ENCODE measurements around the gene SEZ6L2. TPM values are rescaled to one million over a fixed set of nuclear protein-coding genes. Genes with fewer than 3 reads are reported as not detected.
A peak's percentile ranks its signal among the peaks of the same experiment; 100 is the strongest.

Gene SEZ6L2
- total and polyA plus RNA-seq, 7 experiments from 2014 or later: 0.19 TPM; not detected in 6

DNA sequence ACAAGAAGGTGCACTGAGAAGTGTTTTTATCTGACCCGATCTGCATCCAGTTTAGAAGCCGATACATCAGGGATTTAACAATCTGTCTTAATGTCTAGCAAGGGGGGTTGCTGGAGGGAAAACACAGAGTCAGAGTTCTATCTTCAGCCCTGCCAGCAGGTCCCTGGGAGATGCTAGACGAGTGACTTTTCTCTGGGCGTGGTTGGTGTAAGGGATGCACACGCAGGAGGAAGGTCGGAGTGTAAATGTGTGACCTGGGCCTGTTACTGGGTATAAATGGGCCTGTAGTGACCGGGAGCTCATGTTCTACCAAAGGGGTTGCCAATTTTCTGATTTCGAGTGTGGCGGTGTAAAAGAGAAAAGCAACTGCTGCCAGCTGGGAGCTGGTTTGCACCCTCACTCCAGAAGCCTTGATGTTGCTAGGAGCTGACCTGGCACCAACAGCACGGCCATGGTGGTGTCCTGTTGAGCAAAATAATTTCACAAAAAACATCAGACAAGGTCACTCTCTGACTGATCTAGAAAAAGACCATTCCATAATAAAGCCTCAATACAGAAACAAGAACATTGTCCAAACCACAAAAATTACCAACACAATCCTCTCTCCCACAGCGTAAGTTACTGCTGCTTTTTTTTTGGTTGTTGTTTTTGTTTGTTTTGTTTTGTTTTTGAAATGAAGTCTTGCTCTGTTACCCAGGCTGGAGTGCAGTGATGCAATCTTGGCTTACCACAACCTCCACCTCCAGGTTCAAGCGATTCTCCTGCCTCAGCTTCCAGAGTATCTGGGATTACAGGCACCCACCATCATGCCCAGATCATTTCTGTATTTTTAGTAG lies 27.9 kb upstream of the SEZ6L2 start:
- H3K27me3 Mint-ChIP-seq: peaks cover 0 to 7% (median 0%) of the 10 kb centered on the region in 5 donors
- ChIA-PET POLR2A (interaction anchor here (0.5 to 3.2 kb wide), 12 partner anchors 23 to 1190 kb away, joined by 3 to 28 read pairs (median 4); partner anchors contain the start of genes ALDOA, HIRIP3, INO80E and KAT8), CTCF (interaction anchor here (1.5 to 1.9 kb wide), 4 partner anchors 32 to 79 kb away, joined by 4 to 5 read pairs (median 4); partner anchors contain the start of genes TAOK2 and TMEM219)
- Histone ChIP-seq H3K4me3 (ENCODE audit: low read length) (no peak overlapping the region), H3K27ac (ENCODE audit: low read depth, low read length) (no peak overlapping the region), H3K9me3 (ENCODE audit: control insufficient read depth in 2 of 3, low read length in 3 of 3) (no peaks in the 10 kb centered on the region), H3K4me1 (ENCODE audit: control insufficient read depth in 2 of 2, insufficient read depth in 2 of 2, low read length in 2 of 2) (peaks cover 7 to 18% of the 10 kb centered on the region in 2 donors), H3K36me3 (ENCODE audit: control insufficient read depth in 2 of 3, insufficient read depth in 3 of 3, low read length in 3 of 3) (peaks cover 0 to 15% (median 0%) of the 10 kb centered on the region in 3 experiments), H3K27me3 (ENCODE audit: control insufficient read depth in 2 of 2, insufficient read depth in 2 of 2, low read length in 2 of 2) (no peaks in the 10 kb centered on the region)
- no peaks in the 10 kb centered on the region for H3K9me3 Mint-ChIP-seq
- ATAC-seq (no peak), DNase-seq (no peak)
- peak overlapping the region; percentile 55 to 98 (median 97) for H3K27ac Mint-ChIP-seq
- peaks cover 30 to 47% (median 37%) of the 10 kb centered on the region in 7 donors for H3K4me1 Mint-ChIP-seq
- H3K36me3 Mint-ChIP-seq: peaks cover 0 to 13% (median 5%) of the 10 kb centered on the region in 5 donors
- H3K4me3 Mint-ChIP-seq: peak overlapping the region; percentile 89 to 95 (median 93)
- intact Hi-C loops (cut with micrococcal nuclease): loop anchor here (2.0 to 10.0 kb wide), 4 partner anchors 78 to 225 kb away; partner anchors contain the start of genes MVP (in 1 of the 2) and TLCD3B (in 1 of the 2)

DNA sequence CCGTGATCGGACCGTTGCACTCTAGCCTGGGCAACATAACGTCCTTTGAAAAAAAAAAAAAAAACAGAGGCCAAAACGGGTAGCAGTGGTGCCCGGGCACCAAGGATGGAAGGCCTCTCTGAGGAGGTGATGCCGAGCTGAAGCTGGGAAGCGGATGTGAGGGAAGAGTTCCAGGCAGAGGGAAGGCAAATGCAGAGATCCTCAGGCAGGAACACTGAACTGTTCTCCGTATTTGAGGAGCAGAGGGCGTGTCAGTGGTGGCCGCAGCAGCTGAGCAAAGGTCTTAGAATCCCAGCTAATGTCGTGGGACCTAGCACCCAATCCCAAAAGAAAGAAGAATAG lies 27.3 kb upstream of the SEZ6L2 start:
- peak overlapping the region; percentile 91 to 98 (median 97) for H3K27ac Mint-ChIP-seq
- no peaks in the 10 kb centered on the region for H3K9me3 Mint-ChIP-seq
- no peak for DNase-seq
- H3K4me3 Mint-ChIP-seq: peak overlapping the region; percentile 89 to 95 (median 93)
- ChIA-PET POLR2A (interaction anchor here (0.5 to 3.2 kb wide), 18 partner anchors 10 to 1191 kb away, joined by 3 to 28 read pairs (median 4); partner anchors contain the start of genes ALDOA, HIRIP3, INO80E and KAT8), CTCF (interaction anchor here (0.6 to 1.9 kb wide), 6 partner anchors 33 to 82 kb away, joined by 3 to 5 read pairs (median 4); partner anchors contain the start of genes TAOK2 and TMEM219)
- peaks cover 7 to 18% of the 10 kb centered on the region in 2 donors for H3K4me1 ChIP-seq (ENCODE audit: control insufficient read depth in 2 of 2, insufficient read depth in 2 of 2, low read length in 2 of 2)
- H3K36me3 ChIP-seq (ENCODE audit: control insufficient read depth in 2 of 3, insufficient read depth in 3 of 3, low read length in 3 of 3): peaks cover 0 to 18% (median 0%) of the 10 kb centered on the region in 3 experiments
- no peak for ATAC-seq
- H3K4me3 ChIP-seq (ENCODE audit: low read length): peak overlapping the region; percentile 88
- no peaks in the 10 kb centered on the region for H3K9me3 ChIP-seq (ENCODE audit: control insufficient read depth in 2 of 3, low read length in 3 of 3)
- peaks cover 30 to 47% (median 38%) of the 10 kb centered on the region in 7 donors for H3K4me1 Mint-ChIP-seq
- H3K27me3 Mint-ChIP-seq: peaks cover 0 to 2% (median 0%) of the 10 kb centered on the region in 5 donors
- intact Hi-C loops (cut with micrococcal nuclease): loop anchor here (1.0 to 10.0 kb wide), 9 partner anchors 26 to 224 kb away; partner anchors contain the start of genes CDIPT (in 2 of the 2), INO80E (in 2 of the 2), TAOK2 (in 2 of the 2) and ASPHD1 (in 1 of the 2)
- H3K36me3 Mint-ChIP-seq: peaks cover 0 to 13% (median 5%) of the 10 kb centered on the region in 5 donors
- peak overlapping the region; percentile 94 for H3K27ac ChIP-seq (ENCODE audit: low read depth, low read length)
- H3K27me3 ChIP-seq (ENCODE audit: control insufficient read depth in 2 of 2, insufficient read depth in 2 of 2, low read length in 2 of 2): no peaks in the 10 kb centered on the region

DNA sequence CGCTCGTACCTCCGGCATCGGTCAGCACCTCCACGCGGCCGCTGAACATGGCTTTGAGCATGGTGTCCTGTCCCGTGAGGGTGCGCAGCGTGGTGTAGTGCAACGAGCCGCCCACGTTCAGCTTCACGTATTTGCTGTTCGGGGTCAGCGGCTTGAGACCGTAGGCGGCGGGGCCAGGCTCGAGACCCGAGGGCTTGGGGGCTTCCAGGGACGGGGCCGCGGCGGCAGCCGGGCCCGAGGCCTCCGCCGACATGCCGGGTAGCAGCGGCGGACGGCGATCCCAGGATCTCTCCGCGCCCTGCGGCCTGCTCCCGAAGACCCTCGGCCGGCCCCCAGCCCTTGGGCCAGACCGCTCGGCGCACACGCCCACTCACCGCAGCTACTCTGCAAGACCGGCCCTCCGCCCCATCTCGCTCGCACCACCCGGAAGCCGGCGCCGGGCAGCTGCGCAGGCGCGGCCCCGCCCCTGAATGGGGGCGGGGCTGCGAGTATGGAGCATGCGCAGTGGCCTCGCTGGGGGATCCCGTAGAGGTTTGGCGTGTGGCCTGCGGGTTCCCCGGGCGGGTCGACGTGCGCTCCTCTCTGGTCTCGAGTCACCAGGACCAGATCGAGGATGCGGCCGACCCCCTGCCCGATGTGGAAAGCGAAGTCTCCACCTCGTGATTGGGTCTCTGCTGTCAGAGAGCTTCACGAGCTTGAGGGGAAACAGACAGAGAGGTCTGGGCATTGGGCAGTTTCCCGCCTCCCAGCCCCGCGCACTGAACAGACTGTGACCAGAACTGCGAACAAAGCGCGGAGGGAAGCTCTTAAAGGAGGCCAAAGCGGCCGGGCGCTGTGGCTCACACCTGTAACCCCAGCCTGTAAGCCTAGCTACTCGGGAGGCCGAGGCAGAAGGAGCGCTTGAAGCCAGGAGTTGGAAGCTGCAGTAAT lies 26.7 kb upstream of the SEZ6L2 start, which contains the start of gene KCTD13:
TSS of gene KCTD13 (minus strand) at position 446 of the 930 bp plus-strand sequence. CDS start at position 253, 193 bp downstream.
- Mint-ChIP-seq H3K9me3 (no peaks in the 10 kb centered on the region), H3K27ac (peak within 1 kb of the TSS; percentile 91 to 98 (median 97)), H3K27me3 (peaks cover 0 to 2% (median 0%) of the 10 kb centered on the region in 5 donors), H3K4me3 (peak within 1 kb of the TSS; percentile 89 to 95 (median 93)), H3K4me1 (peaks cover 30 to 51% (median 41%) of the 10 kb centered on the region in 7 donors), H3K36me3 (peaks cover under 1 to 16% (median 5%) of the 10 kb centered on the region in 5 donors)
- ChIA-PET CTCF (interaction anchor here (0.5 to 1.9 kb wide), 7 partner anchors 34 to 260 kb away, joined by 3 to 5 read pairs (median 4); partner anchors contain the start of genes TAOK2 and TMEM219), POLR2A (interaction anchor here (0.5 to 3.2 kb wide), 23 partner anchors 9 to 1192 kb away, joined by 3 to 28 read pairs (median 4); partner anchors contain the start of genes ALDOA, ASPHD1, CORO1A and HIRIP3)
- peak within 1 kb of the TSS; percentile 88 for H3K4me3 ChIP-seq (ENCODE audit: low read length)
- H3K9me3 ChIP-seq (ENCODE audit: control insufficient read depth in 2 of 3, low read length in 3 of 3): no peaks in the 10 kb centered on the region
- H3K36me3 ChIP-seq (ENCODE audit: control insufficient read depth in 2 of 3, insufficient read depth in 3 of 3, low read length in 3 of 3): peaks cover 0 to 24% (median 0%) of the 10 kb centered on the region in 3 experiments
- peak within 1 kb of the TSS; percentile 94 for H3K27ac ChIP-seq (ENCODE audit: low read depth, low read length)
- DNase-seq: peak; percentile 81 to 99 (median 92)
- peaks cover 7 to 18% of the 10 kb centered on the region in 2 donors for H3K4me1 ChIP-seq (ENCODE audit: control insufficient read depth in 2 of 2, insufficient read depth in 2 of 2, low read length in 2 of 2)
- intact Hi-C loops (cut with micrococcal nuclease): loop anchor here (1.0 to 10.0 kb wide), 9 partner anchors 26 to 224 kb away; partner anchors contain the start of genes CDIPT (in 2 of the 2), INO80E (in 2 of the 2), TAOK2 (in 2 of the 2) and ASPHD1 (in 1 of the 2)
- ATAC-seq: peak; percentile 96
- no peaks in the 10 kb centered on the region for H3K27me3 ChIP-seq (ENCODE audit: control insufficient read depth in 2 of 2, insufficient read depth in 2 of 2, low read length in 2 of 2)

DNA sequence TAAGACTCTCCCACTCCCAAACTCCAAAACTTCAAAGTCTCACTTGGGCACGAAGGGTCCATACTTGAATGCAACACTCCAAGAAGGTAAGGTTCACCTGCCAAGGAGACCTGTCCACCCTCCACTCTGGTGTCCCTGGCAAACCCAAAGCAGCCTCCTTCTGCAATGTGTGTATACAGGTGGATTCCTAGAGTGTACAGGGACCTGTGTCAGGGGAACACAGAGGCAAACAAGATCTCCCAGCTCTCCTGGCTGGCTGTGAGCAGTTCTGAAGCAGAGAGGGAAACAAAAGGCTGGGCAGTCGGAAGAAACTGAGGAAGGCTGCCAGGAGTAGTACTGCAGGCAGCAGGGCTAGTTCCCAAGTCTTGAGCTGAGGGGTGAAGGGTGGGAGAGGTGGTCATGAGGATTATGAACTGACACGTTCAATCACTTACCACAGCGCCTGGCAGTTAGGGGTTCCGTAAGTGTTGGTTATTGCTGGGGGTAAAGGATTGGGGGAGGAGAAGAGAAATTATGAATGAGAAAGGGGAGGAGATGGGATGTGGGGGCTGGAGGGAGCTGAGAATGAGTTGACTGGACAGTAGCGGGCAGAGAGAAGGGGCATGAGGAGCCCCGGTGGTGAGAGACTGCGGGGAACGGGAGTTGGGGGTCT lies 25.9 kb upstream of the SEZ6L2 start:
- no peak for DNase-seq
- peaks cover 0 to 33% (median 3%) of the 10 kb centered on the region in 3 experiments for H3K36me3 ChIP-seq (ENCODE audit: control insufficient read depth in 2 of 3, insufficient read depth in 3 of 3, low read length in 3 of 3)
- Mint-ChIP-seq H3K4me1 (peaks cover 30 to 59% (median 49%) of the 10 kb centered on the region in 7 donors), H3K4me3 (peak overlapping the region; percentile 89 to 95 (median 92)), H3K9me3 (no peaks in the 10 kb centered on the region), H3K36me3 (peaks cover 5 to 25% (median 9%) of the 10 kb centered on the region in 5 donors), H3K27ac (peak overlapping the region; percentile 66 to 94 (median 90)), H3K27me3 (no peaks in the 10 kb centered on the region)
- H3K4me3 ChIP-seq (ENCODE audit: low read length): peak overlapping the region; percentile 88
- no peaks in the 10 kb centered on the region for H3K27me3 ChIP-seq (ENCODE audit: control insufficient read depth in 2 of 2, insufficient read depth in 2 of 2, low read length in 2 of 2)
- ChIA-PET POLR2A (interaction anchor here (0.9 to 3.2 kb wide), 14 partner anchors 8 to 263 kb away, joined by 3 to 28 read pairs (median 4); partner anchors contain the start of genes ASPHD1, CORO1A, HIRIP3 and INO80E), CTCF (interaction anchor here (1.5 to 1.9 kb wide), 3 partner anchors 34 to 77 kb away, joined by 4 to 5 read pairs (median 5); partner anchors contain the start of gene TMEM219)
- intact Hi-C loops (cut with micrococcal nuclease): loop anchor here (5.0 to 10.0 kb wide), 3 partner anchors 103 to 223 kb away; partner anchors contain the start of genes MVP (in 1 of the 2) and TLCD3B (in 1 of the 2)
- peak overlapping the region; percentile 94 for H3K27ac ChIP-seq (ENCODE audit: low read depth, low read length)
- H3K4me1 ChIP-seq (ENCODE audit: control insufficient read depth in 2 of 2, insufficient read depth in 2 of 2, low read length in 2 of 2): peaks cover 7 to 18% of the 10 kb centered on the region in 2 donors
- H3K9me3 ChIP-seq (ENCODE audit: control insufficient read depth in 2 of 3, low read length in 3 of 3): no peaks in the 10 kb centered on the region
- no peak for ATAC-seq

DNA sequence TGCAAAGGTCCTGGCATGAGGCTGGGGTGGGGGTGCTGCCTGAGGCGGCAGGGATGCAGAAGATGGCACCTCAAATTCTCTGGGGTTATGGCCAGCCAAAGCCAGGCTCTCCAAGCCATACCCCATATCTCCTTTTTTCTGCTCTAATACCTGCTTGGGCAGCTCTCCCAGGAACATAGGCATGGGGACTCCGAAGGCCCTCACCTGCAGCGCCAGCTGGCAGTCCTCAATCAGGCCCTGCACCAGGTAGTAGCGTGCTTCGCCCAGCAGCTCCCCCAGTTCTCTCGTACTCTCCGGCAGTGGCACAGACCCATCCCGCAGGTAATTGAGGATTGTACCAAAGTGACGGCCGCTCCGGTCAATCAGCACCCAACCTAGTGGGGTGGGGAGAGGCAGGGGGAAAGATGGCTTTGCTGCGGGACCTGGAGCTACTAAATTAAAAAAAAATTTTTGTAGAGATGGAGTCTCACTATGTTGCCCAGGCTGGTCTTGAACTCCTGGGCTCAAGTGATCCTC lies 23.7 kb upstream of the SEZ6L2 start:
- CTCF ChIA-PET: no interaction called here
- intact Hi-C loops (cut with micrococcal nuclease): loop anchor here in 1 of 2 donors (10.0 kb wide), 1 partner anchor 112 kb away; the partner anchor contains the start of gene TLCD3B
- POLR2A ChIA-PET: interaction anchor here (0.6 to 1.4 kb wide), 2 partner anchors 38 to 1004 kb away, joined by 3 to 4 read pairs; no protein-coding TSS in a partner anchor
- Mint-ChIP-seq H3K4me3 (peak overlapping the region in 5 of 10 donors; percentile 19 to 73 (median 36)), H3K27me3 (no peaks in the 10 kb centered on the region), H3K9me3 (no peaks in the 10 kb centered on the region), H3K36me3 (peaks cover 6 to 26% (median 9%) of the 10 kb centered on the region in 5 donors), H3K4me1 (peaks cover 34 to 60% (median 53%) of the 10 kb centered on the region in 7 donors), H3K27ac (peak overlapping the region in 1 of 9 donors; percentile 54)
- peaks cover 0 to 46% (median 5%) of the 10 kb centered on the region in 3 experiments for H3K36me3 ChIP-seq (ENCODE audit: control insufficient read depth in 2 of 3, insufficient read depth in 3 of 3, low read length in 3 of 3)
- no peak overlapping the region for H3K27ac ChIP-seq (ENCODE audit: low read depth, low read length)
- peaks cover 7 to 18% of the 10 kb centered on the region in 2 donors for H3K4me1 ChIP-seq (ENCODE audit: control insufficient read depth in 2 of 2, insufficient read depth in 2 of 2, low read length in 2 of 2)
- H3K27me3 ChIP-seq (ENCODE audit: control insufficient read depth in 2 of 2, insufficient read depth in 2 of 2, low read length in 2 of 2): no peaks in the 10 kb centered on the region
- ATAC-seq (no peak), DNase-seq (no peak)
- no peak overlapping the region for H3K4me3 ChIP-seq (ENCODE audit: low read length)
- H3K9me3 ChIP-seq (ENCODE audit: control insufficient read depth in 2 of 3, low read length in 3 of 3): no peaks in the 10 kb centered on the region
